HEK293 (cell line): ENCODE data around the gene ITGAL.

Experiments used
- EGR2 ChIP-seq: fragments of 450-650 bp; formaldehyde crosslinking; IDR thresholded peaks from 2 replicates; pipeline ENCODE4 v1.5.1; 2016; ENCODE audit warnings: low read depth, missing biosample characterization, missing genetic modification characterization
- GLI2 ChIP-seq: fragments of 450-650 bp; formaldehyde crosslinking; IDR thresholded peaks from 2 replicates; pipeline ENCODE4; 2017; ENCODE audit warnings: missing biosample characterization, missing genetic modification characterization, low read depth, borderline replicate concordance
- IKZF3 ChIP-seq: fragments of 450-650 bp; IDR thresholded peaks from 2 replicates; pipeline ENCODE4 v1.5.0; 2018; ENCODE audit warnings: missing biosample characterization, mild to moderate bottlenecking, missing genetic modification characterization, moderate library complexity
- KLF16 ChIP-seq: fragments of 450-650 bp; formaldehyde crosslinking; IDR thresholded peaks from 2 replicates; pipeline ENCODE4 v1.5.1; 2017; ENCODE audit warnings: missing biosample characterization, missing genetic modification characterization
- KLF8 ChIP-seq: fragments of 450-650 bp; formaldehyde crosslinking; IDR thresholded peaks from 2 replicates; pipeline ENCODE4 v1.5.1; 2016; ENCODE audit warnings: missing biosample characterization, missing genetic modification characterization
- RBAK ChIP-seq: fragments of 450-650 bp; formaldehyde crosslinking; IDR thresholded peaks from 2 replicates; pipeline ENCODE4 v1.5.1; 2016; ENCODE audit warnings: missing biosample characterization, missing genetic modification characterization
- REPIN1 ChIP-seq: fragments of 450-650 bp; formaldehyde crosslinking; IDR thresholded peaks from 2 replicates; pipeline ENCODE4 v1.5.1; 2017; ENCODE audit warnings: missing biosample characterization, missing genetic modification characterization, low read depth
- SETDB1 ChIP-seq: IDR thresholded peaks from one replicate; pipeline ENCODE4 v1.6.1; 2017; ENCODE audit warnings: mild to moderate bottlenecking, low read length, moderate library complexity, mixed read lengths; ENCODE audit not compliant: insufficient read length
- TCF7L2 ChIP-seq: IDR thresholded peaks from 2 replicates; pipeline ENCODE4 v1.6.1; 2011; ENCODE audit warnings: low read depth, mild to moderate bottlenecking, inconsistent platforms, low read length, moderate library complexity, borderline replicate concordance
- ZBTB20 ChIP-seq: fragments of 450-650 bp; formaldehyde crosslinking; IDR thresholded peaks from 2 replicates; pipeline ENCODE4 v1.5.1; 2016; ENCODE audit warnings: missing biosample characterization, missing genetic modification characterization
- ZBTB44 ChIP-seq: fragments of 450-650 bp; IDR thresholded peaks from 2 replicates; pipeline ENCODE4 v1.5.1; 2018; ENCODE audit warnings: missing biosample characterization, mild to moderate bottlenecking, missing genetic modification characterization
- ZEB2 ChIP-seq: fragments of 450-650 bp; formaldehyde crosslinking; IDR thresholded peaks from 2 replicates; pipeline ENCODE4 v1.5.1; 2016; ENCODE audit warnings: missing biosample characterization, missing genetic modification characterization
- ZNF133 ChIP-seq: fragments of 450-650 bp; formaldehyde crosslinking; IDR thresholded peaks from 2 replicates; pipeline ENCODE4 v1.5.1; 2016; ENCODE audit warnings: missing biosample characterization, missing genetic modification characterization
- ZNF146 ChIP-seq: fragments of 450-650 bp; formaldehyde crosslinking; IDR thresholded peaks from 2 replicates; pipeline ENCODE4 v1.5.1; 2016; ENCODE audit warnings: missing biosample characterization, missing genetic modification characterization
- ZNF175 ChIP-seq: fragments of 450-650 bp; formaldehyde crosslinking; IDR thresholded peaks from 2 replicates; pipeline ENCODE4 v1.5.1; 2016; ENCODE audit warnings: missing biosample characterization, missing genetic modification characterization
- ZNF214 ChIP-seq: fragments of 450-650 bp; formaldehyde crosslinking; IDR thresholded peaks from 2 replicates; pipeline ENCODE4 v1.5.1; 2017; ENCODE audit warnings: missing biosample characterization, mild to moderate bottlenecking, missing genetic modification characterization, borderline replicate concordance
- ZNF239 ChIP-seq: fragments of 450-650 bp; formaldehyde crosslinking; IDR thresholded peaks from 2 replicates; pipeline ENCODE4 v1.5.1; 2016; ENCODE audit warnings: missing biosample characterization, missing genetic modification characterization
- ZNF280C ChIP-seq: fragments of 450-650 bp; formaldehyde crosslinking; IDR thresholded peaks from 2 replicates; pipeline ENCODE4 v1.5.1; 2016; ENCODE audit warnings: missing biosample characterization, missing genetic modification characterization
- ZNF302 ChIP-seq: fragments of 450-650 bp; formaldehyde crosslinking; IDR thresholded peaks from 2 replicates; pipeline ENCODE4 v1.5.1; 2016; ENCODE audit warnings: missing biosample characterization, missing genetic modification characterization, low read depth
- ZNF324 ChIP-seq: fragments of 450-650 bp; formaldehyde crosslinking; IDR thresholded peaks from 2 replicates; pipeline ENCODE4 v1.5.1; 2016; ENCODE audit warnings: missing biosample characterization, missing genetic modification characterization
- ZNF341 ChIP-seq: fragments of 450-650 bp; formaldehyde crosslinking; IDR thresholded peaks from 2 replicates; pipeline ENCODE4; 2016; ENCODE audit warnings: low read depth, missing biosample characterization, missing genetic modification characterization
- ZNF350 ChIP-seq: fragments of 450-650 bp; formaldehyde crosslinking; IDR thresholded peaks from 2 replicates; pipeline ENCODE4 v1.5.0; 2017; ENCODE audit warnings: missing biosample characterization, mild to moderate bottlenecking, missing genetic modification characterization
- ZNF37A ChIP-seq: fragments of 450-650 bp; IDR thresholded peaks from 2 replicates; pipeline ENCODE4 v1.5.1; 2018; ENCODE audit warnings: missing biosample characterization, missing genetic modification characterization
- ZNF433 ChIP-seq: fragments of 450-650 bp; formaldehyde crosslinking; IDR thresholded peaks from 2 replicates; pipeline ENCODE4 v1.5.1; 2016; ENCODE audit warnings: missing biosample characterization, missing genetic modification characterization, low read depth
- ZNF544 ChIP-seq: fragments of 450-650 bp; formaldehyde crosslinking; IDR thresholded peaks from 2 replicates; pipeline ENCODE4 v1.5.0; 2017; ENCODE audit warnings: missing biosample characterization, missing genetic modification characterization
- ZNF580 ChIP-seq: fragments of 450-650 bp; formaldehyde crosslinking; IDR thresholded peaks from 2 replicates; pipeline ENCODE4 v1.5.1; 2016; ENCODE audit warnings: missing biosample characterization, missing genetic modification characterization
- ZNF670 ChIP-seq: fragments of 450-650 bp; formaldehyde crosslinking; IDR thresholded peaks from 2 replicates; pipeline ENCODE4 v1.5.1; 2016; ENCODE audit warnings: missing biosample characterization, missing genetic modification characterization, low read depth
- ZSCAN30 ChIP-seq: fragments of 450-650 bp; IDR thresholded peaks from 2 replicates; pipeline ENCODE4 v1.5.1; 2018; ENCODE audit warnings: missing biosample characterization, mild to moderate bottlenecking, missing genetic modification characterization, moderate library complexity
- ZXDB ChIP-seq: fragments of 450-650 bp; formaldehyde crosslinking; IDR thresholded peaks from 2 replicates; pipeline ENCODE4 v1.5.1; 2016; ENCODE audit warnings: missing biosample characterization, missing genetic modification characterization
- TF ChIP-seq, protein P1 (sequence below): fragments of 450-650 bp; formaldehyde crosslinking; IDR thresholded peaks from 2 replicates; pipeline ENCODE4 v1.5.1; 2016; ENCODE audit warnings: missing biosample characterization, missing genetic modification characterization
- TF ChIP-seq, protein P2 (sequence below): fragments of 450-650 bp; formaldehyde crosslinking; IDR thresholded peaks from 2 replicates; pipeline ENCODE4 v1.5.1; 2016; ENCODE audit warnings: missing biosample characterization, missing genetic modification characterization

Gene ITGAL

DNA sequence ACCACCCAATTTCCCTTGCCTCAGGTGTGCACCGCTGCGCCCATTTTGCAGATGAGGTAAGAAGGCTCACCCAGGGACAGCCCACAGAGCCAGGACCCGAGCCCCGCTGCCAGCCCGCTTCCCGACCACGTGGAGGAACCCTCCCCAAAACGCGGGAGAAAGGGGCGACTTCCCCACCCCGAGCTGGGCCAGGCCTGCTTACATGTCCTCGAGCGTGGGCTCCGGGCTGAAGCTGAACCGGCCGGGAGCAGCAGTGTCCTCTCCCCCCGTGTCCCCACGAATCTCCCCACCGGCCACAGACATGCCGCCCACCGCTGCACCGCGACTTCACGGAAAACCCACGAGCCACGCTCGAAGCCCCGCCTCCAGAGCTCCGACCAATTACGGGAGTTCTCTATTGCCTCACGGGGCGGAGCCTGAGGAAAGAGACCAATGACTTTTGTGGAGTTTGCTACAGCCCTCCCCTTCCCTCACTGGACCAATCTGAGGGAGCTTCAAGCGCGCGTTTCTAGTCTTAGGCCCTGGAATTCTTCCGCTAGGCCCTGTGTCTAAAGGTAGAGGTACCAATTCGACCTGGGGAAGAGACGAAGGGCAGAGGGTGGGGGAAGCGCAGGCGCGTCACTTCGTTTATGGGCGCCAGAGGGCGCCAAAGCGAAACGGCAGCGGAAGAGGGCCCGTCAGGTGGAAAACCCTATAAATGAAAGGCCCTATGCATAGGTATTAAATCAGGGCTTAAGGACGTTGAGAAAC, 42.7 kb upstream of the ITGAL start, which contains the start of gene DCTPP1 (continued):
- TF ChIP-seq ZNF302 (tag by site-specific recombination) (0 out of 2 replicates have a peak, but pooled peaks have one; percentile 11), ZNF37A (no peak), ZNF324 (peak; percentile 64; the same call in 1 of the 2 replicates), ZSCAN30 (tag by site-specific recombination) (peak; percentile 88), ZNF280C (no peak), REPIN1 (tag by site-specific recombination) (0 out of 2 replicates have a peak, but pooled peaks have one; percentile 77), ZNF544 (no peak), ZNF214 (tag by site-specific recombination) (no peak), ZNF350 (tag by site-specific recombination) (no peak), GLI2 (tag by site-specific recombination) (no peak), ZNF341 (peak; percentile 57; the same call in 1 of the 2 replicates), KLF8 (peak; percentile 78), ZNF239 (tag by site-specific recombination) (no peak), ZNF133 (tag by site-specific recombination) (no peak), TCF7L2 (no peak), ZBTB44 (tag by site-specific recombination) (0 out of 2 replicates have a peak, but pooled peaks have one; percentile 15), KLF16 (tag by site-specific recombination) (peak; percentile 95), ZNF146 (tag by site-specific recombination) (0 out of 2 replicates have a peak, but pooled peaks have one; percentile 59), SETDB1 (no peak), ZEB2 (tag by site-specific recombination) (peak; percentile 99), ZNF580 (tag by site-specific recombination) (peak; percentile 70), EGR2 (tag by site-specific recombination) (peak; percentile 88; the same call in 1 of the 2 replicates), IKZF3 (0 out of 2 replicates have a peak, but pooled peaks have one; percentile 21), RBAK (no peak), ZBTB20 (peak; percentile 76; the same call in 1 of the 2 replicates), ZNF670 (tag by site-specific recombination) (no peak), ZNF433 (no peak), ZXDB (tag by site-specific recombination) (peak; percentile 81), ZNF175 (tag by site-specific recombination) (no peak)
- TF ChIP-seq, protein P1, sequence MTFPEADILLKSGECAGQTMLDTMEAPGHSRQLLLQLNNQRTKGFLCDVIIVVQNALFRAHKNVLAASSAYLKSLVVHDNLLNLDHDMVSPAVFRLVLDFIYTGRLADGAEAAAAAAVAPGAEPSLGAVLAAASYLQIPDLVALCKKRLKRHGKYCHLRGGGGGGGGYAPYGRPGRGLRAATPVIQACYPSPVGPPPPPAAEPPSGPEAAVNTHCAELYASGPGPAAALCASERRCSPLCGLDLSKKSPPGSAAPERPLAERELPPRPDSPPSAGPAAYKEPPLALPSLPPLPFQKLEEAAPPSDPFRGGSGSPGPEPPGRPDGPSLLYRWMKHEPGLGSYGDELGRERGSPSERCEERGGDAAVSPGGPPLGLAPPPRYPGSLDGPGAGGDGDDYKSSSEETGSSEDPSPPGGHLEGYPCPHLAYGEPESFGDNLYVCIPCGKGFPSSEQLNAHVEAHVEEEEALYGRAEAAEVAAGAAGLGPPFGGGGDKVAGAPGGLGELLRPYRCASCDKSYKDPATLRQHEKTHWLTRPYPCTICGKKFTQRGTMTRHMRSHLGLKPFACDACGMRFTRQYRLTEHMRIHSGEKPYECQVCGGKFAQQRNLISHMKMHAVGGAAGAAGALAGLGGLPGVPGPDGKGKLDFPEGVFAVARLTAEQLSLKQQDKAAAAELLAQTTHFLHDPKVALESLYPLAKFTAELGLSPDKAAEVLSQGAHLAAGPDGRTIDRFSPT (tag by site-specific recombination), result no peak
- TF ChIP-seq, protein P2, sequence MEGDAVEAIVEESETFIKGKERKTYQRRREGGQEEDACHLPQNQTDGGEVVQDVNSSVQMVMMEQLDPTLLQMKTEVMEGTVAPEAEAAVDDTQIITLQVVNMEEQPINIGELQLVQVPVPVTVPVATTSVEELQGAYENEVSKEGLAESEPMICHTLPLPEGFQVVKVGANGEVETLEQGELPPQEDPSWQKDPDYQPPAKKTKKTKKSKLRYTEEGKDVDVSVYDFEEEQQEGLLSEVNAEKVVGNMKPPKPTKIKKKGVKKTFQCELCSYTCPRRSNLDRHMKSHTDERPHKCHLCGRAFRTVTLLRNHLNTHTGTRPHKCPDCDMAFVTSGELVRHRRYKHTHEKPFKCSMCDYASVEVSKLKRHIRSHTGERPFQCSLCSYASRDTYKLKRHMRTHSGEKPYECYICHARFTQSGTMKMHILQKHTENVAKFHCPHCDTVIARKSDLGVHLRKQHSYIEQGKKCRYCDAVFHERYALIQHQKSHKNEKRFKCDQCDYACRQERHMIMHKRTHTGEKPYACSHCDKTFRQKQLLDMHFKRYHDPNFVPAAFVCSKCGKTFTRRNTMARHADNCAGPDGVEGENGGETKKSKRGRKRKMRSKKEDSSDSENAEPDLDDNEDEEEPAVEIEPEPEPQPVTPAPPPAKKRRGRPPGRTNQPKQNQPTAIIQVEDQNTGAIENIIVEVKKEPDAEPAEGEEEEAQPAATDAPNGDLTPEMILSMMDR (tag by site-specific recombination), result peak; percentile 99
